ENCODE results near the gene SIN3A. TPM values are rescaled to one million over a fixed set of nuclear protein-coding genes. Genes with fewer than 3 reads are reported as not detected.
A peak's percentile ranks its signal among the peaks of the same experiment; 100 is the strongest.
"Not testable (repeated sequence)": the region's sequence is repeated elsewhere in the genome, so short reads cannot be mapped to it uniquely, and the experiment has no call there.

SIN3A gene
- polyA plus RNA-seq, 6 donors from 2014 or later: 14.2 to 21.4 (median 15.5) TPM

- Mint-ChIP-seq H3K9me3 (no peaks in the 10 kb centered on the region), H3K27me3 (no peaks in the 10 kb centered on the region), H3K4me1 (peaks cover 3 to 12% (median 10%) of the 10 kb centered on the region in 3 donors), H3K27ac (peak overlapping the region in 2 of 6 donors; percentile 21 to 39), H3K36me3 (peaks cover 21 to 36% of the 10 kb centered on the region in 2 donors), H3K4me3 (no peak overlapping the region)
- ATAC-seq (ENCODE audit: low read depth in 2 of 2): no peak
- DNase-seq: no peak
Measured at GRCh38 chr15:75397494-75397893, 54.0 kb downstream of the SIN3A start.

GRCh38 chr15:75389791-75390382 is 61.6 kb downstream of the SIN3A start:
- H3K36me3 Mint-ChIP-seq: peaks cover 13 to 24% of the 10 kb centered on the region in 2 donors
- H3K27me3 Mint-ChIP-seq: no peaks in the 10 kb centered on the region
- ATAC-seq (ENCODE audit: low read depth in 2 of 2) (no peak), DNase-seq (no peak)
- H3K9me3 Mint-ChIP-seq: no peaks in the 10 kb centered on the region
- H3K27ac Mint-ChIP-seq: peak overlapping the region in 2 of 6 donors; percentile 17 to 82
- peaks cover 15 to 34% (median 21%) of the 10 kb centered on the region in 3 donors for H3K4me1 Mint-ChIP-seq
- H3K4me3 Mint-ChIP-seq: no peak overlapping the region

GRCh38 chr15:75383986-75384385 is 67.5 kb downstream of the SIN3A start:
- not testable (repeated sequence) for H3K9me3 Mint-ChIP-seq; H3K27me3 Mint-ChIP-seq; H3K4me3 Mint-ChIP-seq; H3K36me3 Mint-ChIP-seq; H3K27ac Mint-ChIP-seq; ATAC-seq (ENCODE audit: low read depth in 2 of 2); DNase-seq
- H3K4me1 Mint-ChIP-seq: peaks cover 30 to 41% (median 39%) of the 10 kb centered on the region in 3 donors

- Mint-ChIP-seq H3K9me3 (no peaks in the 10 kb centered on the region), H3K27me3 (no peaks in the 10 kb centered on the region), H3K27ac (peak overlapping the region; percentile 44 to 90 (median 76)), H3K4me3 (peak overlapping the region in 4 of 8 donors; percentile 3 to 7 (median 6)), H3K36me3 (peaks cover 3 to 8% of the 10 kb centered on the region in 2 donors), H3K4me1 (peaks cover 19 to 26% (median 22%) of the 10 kb centered on the region in 3 donors)
- ATAC-seq (ENCODE audit: low read depth in 2 of 2): peak; percentile 67 to 69
- peak; percentile 15 for DNase-seq
Measured at GRCh38 chr15:75380773-75381172, 70.7 kb downstream of the SIN3A start.

GRCh38 chr15:75371901-75372688 is 79.4 kb downstream of the SIN3A start:
- DNase-seq (no peak), ATAC-seq (ENCODE audit: low read depth in 2 of 2) (no peak)
- Mint-ChIP-seq H3K4me3 (peak overlapping the region in 1 of 8 donors; percentile 53), H3K36me3 (peaks cover 19 to 27% of the 10 kb centered on the region in 2 donors), H3K4me1 (peaks cover 13 to 29% (median 21%) of the 10 kb centered on the region in 3 donors), H3K27ac (peak overlapping the region in 2 of 6 donors; percentile 28 to 50), H3K27me3 (no peaks in the 10 kb centered on the region), H3K9me3 (no peaks in the 10 kb centered on the region)

GRCh38 chr15:75371486-75371885 is 80.0 kb downstream of the SIN3A start:
- H3K36me3 Mint-ChIP-seq: peaks cover 18 to 27% of the 10 kb centered on the region in 2 donors
- DNase-seq: no peak
- H3K4me3 Mint-ChIP-seq: peak overlapping the region in 1 of 8 donors; percentile 53
- no peaks in the 10 kb centered on the region for H3K9me3 Mint-ChIP-seq
- peak overlapping the region in 3 of 6 donors; percentile 9 to 28 (median 24) for H3K27ac Mint-ChIP-seq
- H3K27me3 Mint-ChIP-seq: no peaks in the 10 kb centered on the region
- no peak for ATAC-seq (ENCODE audit: low read depth in 2 of 2)
- peaks cover 13 to 35% (median 25%) of the 10 kb centered on the region in 3 donors for H3K4me1 Mint-ChIP-seq

GRCh38 chr15:75369897-75370581 is 81.5 kb downstream of the SIN3A start:
- H3K4me1 Mint-ChIP-seq: peaks cover 13 to 35% (median 25%) of the 10 kb centered on the region in 3 donors
- H3K27ac Mint-ChIP-seq: peak overlapping the region; percentile 38 to 98 (median 90)
- H3K36me3 Mint-ChIP-seq: peaks cover 4 to 17% of the 10 kb centered on the region in 2 donors
- no peaks in the 10 kb centered on the region for H3K9me3 Mint-ChIP-seq
- ATAC-seq (ENCODE audit: low read depth in 2 of 2) (no peak), DNase-seq (no peak)
- peak overlapping the region in 7 of 8 donors; percentile 25 to 95 (median 92) for H3K4me3 Mint-ChIP-seq
- H3K27me3 Mint-ChIP-seq: no peaks in the 10 kb centered on the region

- DNase-seq (no peak), ATAC-seq (ENCODE audit: low read depth in 2 of 2) (peak in 1 of 2 donors; percentile 6)
- Mint-ChIP-seq H3K4me1 (peaks cover 13 to 35% (median 25%) of the 10 kb centered on the region in 3 donors), H3K27me3 (no peaks in the 10 kb centered on the region), H3K4me3 (peak overlapping the region; percentile 87 to 96 (median 92)), H3K9me3 (no peaks in the 10 kb centered on the region), H3K27ac (peak overlapping the region; percentile 95 to 98 (median 98)), H3K36me3 (peaks cover 0 to 6% of the 10 kb centered on the region in 2 donors)
Measured at GRCh38 chr15:75368689-75369239, 82.7 kb downstream of the SIN3A start.

GRCh38 chr15:75367913-75368688 is 83.4 kb downstream of the SIN3A start, which contains the start of gene MAN2C1:
MAN2C1 (minus strand) TSS chr15:75368607; CDS start chr15:75368583, 24 bp downstream.
- peak within 1 kb of the TSS; percentile 95 to 98 (median 98) for H3K27ac Mint-ChIP-seq
- peaks cover 13 to 33% (median 25%) of the 10 kb centered on the region in 3 donors for H3K4me1 Mint-ChIP-seq
- H3K36me3 Mint-ChIP-seq: peaks cover 0 to 6% of the 10 kb centered on the region in 2 donors
- H3K27me3 Mint-ChIP-seq: no peaks in the 10 kb centered on the region
- DNase-seq (peak; percentile 93), ATAC-seq (ENCODE audit: low read depth in 2 of 2) (peak; percentile 88)
- H3K4me3 Mint-ChIP-seq: peak within 1 kb of the TSS; percentile 87 to 96 (median 92)
- H3K9me3 Mint-ChIP-seq: no peaks in the 10 kb centered on the region

GRCh38 chr15:75367406-75367912 is 84.0 kb downstream of the SIN3A start:
- Mint-ChIP-seq H3K36me3 (peaks cover 0 to 6% of the 10 kb centered on the region in 2 donors), H3K4me3 (peak overlapping the region; percentile 87 to 96 (median 92)), H3K4me1 (peaks cover 13 to 30% (median 21%) of the 10 kb centered on the region in 3 donors), H3K27ac (peak overlapping the region; percentile 95 to 98 (median 98)), H3K27me3 (no peaks in the 10 kb centered on the region), H3K9me3 (no peaks in the 10 kb centered on the region)
- DNase-seq: no peak
- ATAC-seq (ENCODE audit: low read depth in 2 of 2): no peak

- Mint-ChIP-seq H3K4me1 (peaks cover 13 to 30% (median 21%) of the 10 kb centered on the region in 3 donors), H3K27ac (peak overlapping the region; percentile 95 to 98 (median 98)), H3K36me3 (peaks cover 0 to 6% of the 10 kb centered on the region in 2 donors), H3K9me3 (no peaks in the 10 kb centered on the region), H3K27me3 (no peaks in the 10 kb centered on the region), H3K4me3 (peak overlapping the region in 6 of 8 donors; percentile 29 to 96 (median 92))
- ATAC-seq (ENCODE audit: low read depth in 2 of 2) (no peak), DNase-seq (no peak)
Measured at GRCh38 chr15:75367006-75367405, 84.5 kb downstream of the SIN3A start.

- no peak for ATAC-seq (ENCODE audit: low read depth in 2 of 2)
- Mint-ChIP-seq H3K9me3 (no peaks in the 10 kb centered on the region), H3K27me3 (no peaks in the 10 kb centered on the region), H3K4me1 (peaks cover 13 to 30% (median 21%) of the 10 kb centered on the region in 3 donors), H3K36me3 (peaks cover 0 to 3% of the 10 kb centered on the region in 2 donors), H3K27ac (peak overlapping the region in 1 of 6 donors; percentile 95), H3K4me3 (peak overlapping the region in 1 of 8 donors; percentile 92)
- no peak for DNase-seq
Measured at GRCh38 chr15:75366163-75366562, 85.3 kb downstream of the SIN3A start.
